Upper lobe of left lung (tissue), 4 donors: ENCODE measurements around the gene MGMT.

Source experiments
- CTCF ChIP-seq, 6 experiments: fragments of 450-650 bp in 4 of 6; fragments of 200-600 bp in 2 of 6; sonication (generic) in 2 of 6; IDR thresholded peaks; one replicate each; pipeline ENCODE4 v1.5.1; 2016 to 2019; ENCODE audit warnings: antibody characterized with exemption in 6 of 6
- POLR2A ChIP-seq, 4 donors: fragments of 450-650 bp; IDR thresholded peaks; one replicate each; pipeline ENCODE4 v1.5.1; 2016 to 2017; ENCODE audit warnings: antibody characterized with exemption in 4 of 4, mild to moderate bottlenecking in 2 of 4

DNA sequence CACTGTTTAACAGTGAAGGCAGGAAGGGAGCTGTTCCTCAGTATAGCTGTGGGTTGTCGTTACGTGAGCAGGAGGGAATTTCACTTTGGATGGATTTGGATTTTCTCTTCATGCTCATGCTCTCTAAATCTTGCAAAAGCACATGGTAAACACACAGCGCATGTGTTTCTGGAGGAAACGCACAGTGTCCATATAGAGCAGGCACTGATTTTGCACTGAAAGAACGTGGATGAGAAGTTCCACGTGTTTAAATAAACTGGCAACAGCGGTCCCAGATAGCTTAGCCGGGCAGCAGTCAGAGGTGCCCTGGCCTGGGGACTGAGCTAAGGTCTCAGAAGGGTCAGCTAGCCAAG is 188.6 kb downstream of the MGMT start:
- no peak for TF ChIP-seq CTCF (IDR thresholded peaks at IDR 0.05)
- TF ChIP-seq POLR2A (IDR thresholded peaks at IDR 0.05), result no peak
